GM18873 (cell line): ENCODE data around the gene SMIM28.
"Not testable (repeated sequence)": the region's sequence is repeated elsewhere in the genome, so short reads cannot be mapped to it uniquely, and the experiment has no call there.

Experiments used
- ATAC-seq: cut with Tn5 transposase; IDR thresholded peaks from one replicate; pipeline ENCODE4 v1.9.1; 2021; ENCODE audit warnings: mild to moderate bottlenecking, moderate library complexity, moderate number of reproducible peaks; ENCODE audit not compliant: unreplicated experiment, low FRiP score

SMIM28 gene

DNA sequence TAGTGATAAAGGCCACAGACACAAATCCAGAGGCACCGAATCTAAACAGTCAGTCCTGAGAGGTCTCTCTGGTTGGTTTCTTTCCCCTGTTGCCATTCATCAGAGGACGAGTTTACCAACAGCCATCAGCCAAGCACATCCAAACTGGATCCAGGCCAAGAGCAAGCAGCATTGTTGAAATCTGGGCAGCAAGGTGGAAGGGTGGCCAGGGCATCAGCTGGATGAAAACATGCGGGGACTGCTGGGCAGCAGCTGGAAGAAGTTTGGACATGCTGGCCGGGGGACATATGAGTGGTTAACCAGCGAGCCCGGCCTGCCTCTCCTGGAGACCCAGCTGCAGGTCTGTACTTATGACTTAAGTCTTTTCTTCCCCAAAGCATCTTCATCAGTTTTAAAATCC is at the start of gene SMIM28:
Gene SMIM28 (plus strand): TSS at position 62 of the 400 bp plus-strand sequence. CDS start 168 bp downstream, at position 230.
- no peak for ATAC-seq

DNA sequence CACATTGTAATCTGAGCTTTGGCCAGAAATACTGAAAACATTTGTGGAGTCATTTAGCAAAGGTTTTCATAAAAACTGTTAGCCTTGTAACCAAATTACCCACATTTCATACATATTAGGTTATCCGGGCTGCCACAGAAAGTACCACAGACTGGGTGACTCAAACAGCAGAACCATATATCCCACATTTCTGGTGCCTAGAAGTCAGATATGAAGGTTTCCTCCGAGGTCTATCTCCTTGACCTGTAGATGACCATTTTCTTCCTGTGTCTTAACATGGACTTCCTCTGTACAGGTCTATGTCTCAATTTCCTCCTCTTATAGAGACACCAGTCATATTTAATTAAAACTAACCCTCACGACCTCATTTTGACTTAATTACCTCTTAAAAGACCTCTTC is 49.5 kb upstream of the SMIM28 start:
- no peak for ATAC-seq

DNA sequence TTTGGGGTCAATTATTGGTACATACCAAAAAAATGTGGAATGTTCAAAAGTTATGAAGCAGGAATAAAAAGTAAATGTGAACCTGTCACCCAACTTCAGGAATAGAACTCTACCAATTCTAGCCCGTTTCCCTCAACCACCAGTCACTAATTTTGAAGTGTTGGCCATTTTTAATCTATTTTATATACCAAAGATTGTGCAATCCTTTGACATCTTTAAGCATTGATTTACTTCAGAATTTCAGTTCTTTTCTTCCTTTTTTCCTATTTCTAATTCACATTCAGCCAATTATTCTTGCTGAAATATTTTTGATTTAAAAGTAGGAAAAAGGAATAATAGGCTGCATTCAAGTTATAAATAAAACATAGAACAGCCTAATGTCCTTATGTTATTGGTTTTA is 46.9 kb upstream of the SMIM28 start:
- no peak for ATAC-seq

DNA sequence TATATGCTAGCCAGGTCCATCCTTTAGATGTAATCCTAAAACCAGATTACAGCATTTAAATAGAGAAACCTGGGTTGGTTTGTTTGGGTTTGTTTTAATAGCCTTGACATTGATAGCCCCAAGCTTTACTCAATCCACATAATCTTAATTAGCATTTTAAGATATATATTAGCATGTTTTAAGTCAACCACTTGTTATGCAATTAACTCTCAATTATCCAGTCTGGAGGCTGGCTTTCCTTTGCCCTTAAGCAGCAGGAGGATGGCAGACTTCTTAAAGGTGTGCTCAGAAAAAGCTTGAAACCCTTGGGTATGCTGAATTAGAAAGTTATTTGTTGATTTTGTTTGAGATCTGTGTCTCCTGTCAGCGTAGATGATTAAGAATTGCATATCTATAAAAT is 46.3 kb upstream of the SMIM28 start:
- no peak for ATAC-seq

DNA sequence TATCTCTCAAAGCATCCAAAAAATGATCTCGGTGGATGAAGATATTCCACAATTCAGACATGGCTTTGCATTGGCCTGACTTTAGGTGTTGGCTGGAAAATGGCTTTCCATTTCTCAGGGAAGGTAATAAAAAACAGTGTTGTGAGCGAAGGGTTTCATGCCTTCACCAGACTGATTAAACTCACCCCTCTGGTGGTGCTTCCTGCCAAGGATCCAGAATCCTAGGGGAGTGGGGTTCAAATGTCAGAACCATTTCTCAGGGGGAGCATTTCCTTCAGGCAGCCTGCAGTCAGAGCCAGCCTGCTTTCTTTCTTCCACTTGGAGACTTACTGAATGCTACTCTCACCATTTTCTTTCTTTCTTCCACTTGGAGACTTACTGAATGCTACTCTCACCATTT is 45.7 kb upstream of the SMIM28 start:
- no peak for ATAC-seq

DNA sequence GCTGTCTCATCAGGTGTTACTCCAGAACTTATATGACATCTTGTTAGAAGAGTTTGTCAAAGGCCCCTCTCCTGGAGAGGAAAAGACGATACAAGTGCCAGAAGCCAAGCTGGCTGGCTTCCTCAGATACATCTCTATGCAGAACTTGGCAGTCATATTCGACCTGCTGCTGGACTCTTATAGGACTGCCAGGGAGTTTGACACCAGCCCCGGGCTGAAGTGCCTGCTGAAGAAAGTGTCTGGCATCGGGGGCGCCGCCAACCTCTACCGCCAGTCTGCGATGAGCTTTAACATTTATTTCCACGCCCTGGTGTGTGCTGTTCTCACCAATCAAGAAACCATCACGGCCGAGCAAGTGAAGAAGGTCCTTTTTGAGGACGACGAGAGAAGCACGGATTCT is 43.7 kb upstream of the SMIM28 start:
- ATAC-seq: no peak

DNA sequence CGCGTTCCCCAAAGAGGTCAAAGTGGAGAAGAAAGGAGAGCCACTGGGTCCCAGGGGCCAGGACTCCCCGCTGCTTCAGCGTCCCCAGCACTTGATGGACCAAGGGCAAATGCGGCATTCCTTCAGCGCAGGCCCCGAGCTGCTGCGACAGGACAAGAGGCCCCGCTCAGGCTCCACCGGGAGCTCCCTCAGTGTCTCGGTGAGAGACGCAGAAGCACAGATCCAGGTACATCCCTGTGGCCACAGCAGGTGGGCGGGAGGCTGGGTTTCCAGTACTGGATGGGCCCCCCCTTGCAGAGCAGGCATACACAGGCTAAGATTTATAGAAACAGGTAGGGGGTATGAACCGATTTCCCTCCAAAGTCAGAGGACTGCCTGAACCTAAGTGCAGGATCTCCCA is 42.7 kb upstream of the SMIM28 start:
- ATAC-seq: no peak

DNA sequence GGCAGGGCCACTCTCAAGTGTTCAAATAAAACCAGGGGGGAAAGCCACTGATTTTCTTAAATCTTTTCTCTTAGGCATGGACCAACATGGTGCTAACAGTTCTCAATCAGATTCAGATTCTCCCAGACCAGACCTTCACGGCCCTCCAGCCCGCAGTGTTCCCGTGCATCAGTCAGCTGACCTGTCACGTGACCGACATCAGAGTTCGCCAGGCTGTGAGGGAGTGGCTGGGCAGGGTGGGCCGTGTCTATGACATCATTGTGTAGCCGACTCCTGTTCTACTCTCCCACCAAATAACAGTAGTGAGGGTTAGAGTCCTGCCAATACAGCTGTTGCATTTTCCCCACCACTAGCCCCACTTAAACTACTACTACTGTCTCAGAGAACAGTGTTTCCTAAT is 41.5 kb upstream of the SMIM28 start:
- no peak for ATAC-seq

DNA sequence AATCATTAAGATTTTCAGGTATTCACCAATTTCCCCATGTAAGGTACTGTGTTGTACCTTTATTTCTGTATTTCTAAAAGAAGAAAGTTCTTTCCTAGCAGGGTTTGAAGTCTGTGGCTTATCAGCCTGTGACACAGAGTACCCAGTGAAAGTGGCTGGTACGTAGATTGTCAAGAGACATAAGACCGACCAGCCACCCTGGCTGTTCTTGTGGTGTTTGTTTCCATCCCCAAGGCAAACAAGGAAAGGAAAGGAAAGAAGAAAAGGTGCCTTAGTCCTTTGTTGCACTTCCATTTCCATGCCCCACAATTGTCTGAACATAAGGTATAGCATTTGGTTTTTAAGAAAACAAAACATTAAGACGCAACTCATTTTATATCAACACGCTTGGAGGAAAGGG is 40.6 kb upstream of the SMIM28 start:
- ATAC-seq: no peak

DNA sequence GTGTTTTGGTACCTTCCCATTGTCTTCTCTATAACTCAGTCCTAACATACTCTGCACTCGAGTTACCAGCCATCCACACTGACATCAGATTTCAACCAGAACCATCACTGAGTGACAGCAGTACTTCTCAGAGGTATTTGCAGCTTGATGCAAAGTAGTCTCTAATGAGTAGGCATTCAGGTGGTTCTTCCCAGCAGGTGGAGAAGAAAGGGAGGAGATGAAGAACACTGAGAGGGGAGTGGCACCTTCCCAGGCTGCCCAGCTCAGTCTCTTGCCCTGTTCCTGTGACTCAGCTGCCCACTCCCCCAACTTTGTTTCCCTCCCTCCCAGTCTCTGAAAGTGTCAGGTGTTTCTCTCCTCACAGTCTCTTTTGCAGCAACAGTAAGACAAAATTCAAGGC is 38.7 kb upstream of the SMIM28 start:
- no peak for ATAC-seq

DNA sequence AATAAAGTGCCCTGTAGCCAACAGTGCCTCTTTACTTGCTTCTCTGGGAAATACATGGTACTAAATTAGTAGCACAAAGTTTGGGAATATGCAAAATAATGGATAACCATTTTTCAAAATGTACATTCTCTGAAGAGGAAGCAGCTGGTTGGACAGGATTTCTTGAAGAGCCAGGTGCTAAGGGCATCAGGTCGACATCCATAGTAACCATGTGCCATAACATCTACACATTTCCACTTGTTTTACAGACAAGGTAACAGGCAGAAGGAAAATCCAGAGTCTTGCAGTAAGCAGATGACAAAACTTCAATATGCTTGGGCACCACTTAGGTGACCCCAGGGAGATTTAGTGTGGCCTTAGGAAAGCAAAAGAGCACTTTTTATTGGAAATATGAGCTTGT is 36.5 kb upstream of the SMIM28 start:
- no peak for ATAC-seq

DNA sequence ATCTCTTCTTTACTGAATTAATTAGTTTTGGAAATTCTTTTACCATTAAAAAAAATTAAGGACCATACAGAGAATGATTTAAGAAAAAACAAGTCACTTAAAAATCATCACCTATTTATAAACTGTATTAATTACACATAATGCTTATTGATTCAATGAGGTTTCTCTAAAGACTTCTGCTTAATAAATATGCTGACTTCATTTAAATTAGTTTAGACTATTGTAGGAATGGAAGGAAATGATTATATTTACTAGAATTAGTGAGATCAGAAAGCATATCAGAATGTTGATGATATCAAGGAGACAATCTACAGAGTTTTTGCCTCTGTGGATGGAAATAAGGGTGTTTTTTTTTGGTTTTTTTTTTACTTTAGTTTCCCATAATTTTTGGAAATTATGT is 34.6 kb upstream of the SMIM28 start:
- ATAC-seq: no peak

DNA sequence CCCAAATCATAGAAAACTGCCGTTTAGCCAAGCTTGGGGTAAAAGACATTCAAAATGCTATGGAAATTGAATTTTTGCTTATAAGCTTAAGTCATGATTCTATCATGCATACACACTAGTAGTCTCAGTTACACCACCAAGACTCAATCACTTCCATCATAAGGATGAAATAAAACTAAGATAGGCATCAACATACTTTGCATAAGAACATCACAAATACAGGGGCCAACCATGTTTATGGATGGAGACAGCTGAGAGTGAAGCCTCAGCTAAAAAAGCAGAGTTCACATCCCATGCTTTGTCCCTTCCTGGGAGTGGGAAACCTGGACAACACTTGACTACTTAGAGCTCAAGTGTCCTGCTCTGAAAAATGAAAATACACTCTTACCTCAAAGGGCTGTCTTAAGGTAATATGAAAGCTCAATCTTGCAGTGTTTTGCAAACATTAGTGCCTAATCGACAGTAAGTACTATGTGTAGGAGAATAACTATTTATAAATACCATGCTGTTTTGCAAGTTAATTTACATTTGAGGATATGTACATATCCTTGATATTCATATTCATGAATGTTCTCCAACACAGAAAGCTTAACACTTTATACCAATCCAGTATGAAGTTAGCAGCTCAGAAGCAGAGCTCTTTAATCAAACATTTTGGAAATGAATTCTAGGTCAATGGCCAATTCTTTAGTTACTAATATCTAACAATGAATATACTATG is 32.0 kb upstream of the SMIM28 start:
- ATAC-seq: no peak

DNA sequence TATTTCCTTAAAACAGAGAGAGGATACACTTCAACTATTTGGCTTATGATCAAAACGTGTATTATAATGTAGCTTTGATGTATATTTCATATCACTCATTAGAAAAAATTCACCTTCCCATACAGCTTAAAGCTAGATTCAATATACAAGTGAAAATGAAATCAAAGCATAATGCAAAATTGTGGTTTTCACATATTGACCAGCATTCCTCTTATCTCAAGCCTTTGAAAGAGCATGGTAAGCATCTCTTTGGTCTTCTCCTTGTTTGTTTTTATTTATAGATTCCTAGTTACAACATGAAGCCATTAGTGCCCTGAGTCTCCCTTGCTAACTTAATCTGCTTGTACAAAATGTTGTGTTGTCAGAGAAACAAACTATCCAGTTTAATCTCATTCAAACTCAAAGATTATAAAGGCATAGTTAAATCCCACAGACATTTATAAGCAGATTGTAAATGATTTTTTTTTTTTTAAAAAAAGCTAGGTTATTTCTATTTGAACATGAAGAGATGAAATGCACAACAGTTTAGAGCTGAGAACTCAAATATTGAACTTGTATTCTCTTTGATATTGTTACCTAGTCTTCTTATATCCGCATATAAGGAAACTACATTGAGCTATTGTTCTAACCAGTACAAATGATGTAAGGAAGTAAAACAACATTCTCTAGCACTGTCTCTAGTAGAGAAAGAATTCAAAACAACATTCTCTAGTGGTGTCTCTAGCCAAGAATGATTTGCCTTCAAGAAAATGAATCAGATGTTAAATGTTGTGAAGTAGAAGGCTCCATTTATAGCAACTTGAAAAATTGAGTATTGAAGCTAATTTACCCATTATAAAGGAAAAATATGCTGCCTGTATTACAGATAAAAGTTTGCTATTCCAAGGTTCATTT is 31.2 kb upstream of the SMIM28 start:
- no peak for ATAC-seq

DNA sequence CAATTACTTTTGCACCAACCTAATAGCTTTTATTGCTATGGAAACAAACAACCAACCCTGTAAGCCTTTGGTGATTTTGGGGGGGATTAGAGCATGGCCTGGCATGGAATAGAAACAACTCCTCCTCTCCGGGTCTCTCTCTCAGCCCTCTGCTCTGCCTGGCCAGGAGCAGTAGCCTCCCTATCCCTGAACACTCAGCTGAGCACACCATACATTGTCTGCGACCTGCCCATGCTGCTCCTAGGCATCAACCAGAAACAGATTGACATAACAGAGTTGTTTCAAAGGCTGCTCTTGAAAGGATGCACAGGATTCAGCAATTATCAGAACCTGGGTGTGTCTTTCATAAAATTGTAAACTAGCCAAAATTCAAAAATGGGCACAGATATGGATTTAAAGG is 29.8 kb upstream of the SMIM28 start:
- no peak for ATAC-seq

DNA sequence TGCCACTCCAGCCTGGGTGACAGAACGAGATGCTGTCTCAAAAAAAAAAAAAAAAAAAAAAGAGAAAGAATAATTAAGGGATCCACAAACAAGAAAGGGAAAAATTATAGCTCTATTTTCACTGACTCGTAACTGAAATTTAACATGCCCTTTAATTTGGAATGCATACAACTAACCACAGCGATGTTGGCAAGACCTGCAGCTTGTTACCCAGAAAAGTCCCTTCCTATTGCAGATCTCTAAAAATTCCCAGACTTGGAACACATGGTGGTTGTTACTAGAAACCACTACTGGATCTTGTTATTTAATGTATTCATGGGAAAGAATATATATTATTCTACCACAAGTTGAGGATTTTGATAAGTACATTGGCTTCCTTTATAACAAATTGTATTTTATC is 27.8 kb upstream of the SMIM28 start:
- ATAC-seq: no peak

DNA sequence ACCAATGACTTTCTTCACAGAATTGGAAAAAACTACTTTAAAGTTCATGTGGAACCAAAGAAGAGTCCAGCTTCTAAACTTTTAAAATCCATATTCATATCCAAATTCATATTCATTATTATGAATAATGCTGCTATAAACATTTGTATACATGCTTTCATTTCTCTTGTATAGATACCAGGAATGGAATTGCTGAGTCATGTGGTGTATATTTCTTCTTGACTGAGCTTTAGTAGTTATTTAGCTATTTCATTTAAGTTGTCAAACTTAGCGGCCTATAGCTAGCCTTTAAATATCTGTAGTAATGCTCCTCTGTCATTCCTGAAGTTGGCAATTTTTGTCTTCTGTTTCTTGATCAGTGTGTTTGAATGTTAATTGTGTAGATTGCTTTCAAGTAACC is 19.8 kb upstream of the SMIM28 start:
- no peak for ATAC-seq

DNA sequence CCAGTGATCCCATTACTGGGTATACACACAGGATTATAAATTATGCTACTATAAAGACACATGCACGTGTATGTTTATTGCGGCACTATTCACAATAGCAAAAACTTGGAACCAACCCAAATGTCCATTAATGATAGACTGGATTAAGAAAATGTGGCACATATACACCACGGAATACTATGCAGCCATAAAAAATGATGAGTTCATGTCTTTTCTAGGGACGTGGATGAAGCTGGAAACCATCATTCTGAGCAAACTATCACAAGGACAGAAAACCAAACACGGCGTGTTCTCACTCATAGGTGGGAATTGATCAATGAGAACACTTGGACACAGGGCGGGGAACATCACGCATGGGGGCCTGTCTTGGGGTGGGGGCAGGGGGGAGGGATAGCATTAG is 9.0 kb upstream of the SMIM28 start:
- not testable (repeated sequence) for ATAC-seq

DNA sequence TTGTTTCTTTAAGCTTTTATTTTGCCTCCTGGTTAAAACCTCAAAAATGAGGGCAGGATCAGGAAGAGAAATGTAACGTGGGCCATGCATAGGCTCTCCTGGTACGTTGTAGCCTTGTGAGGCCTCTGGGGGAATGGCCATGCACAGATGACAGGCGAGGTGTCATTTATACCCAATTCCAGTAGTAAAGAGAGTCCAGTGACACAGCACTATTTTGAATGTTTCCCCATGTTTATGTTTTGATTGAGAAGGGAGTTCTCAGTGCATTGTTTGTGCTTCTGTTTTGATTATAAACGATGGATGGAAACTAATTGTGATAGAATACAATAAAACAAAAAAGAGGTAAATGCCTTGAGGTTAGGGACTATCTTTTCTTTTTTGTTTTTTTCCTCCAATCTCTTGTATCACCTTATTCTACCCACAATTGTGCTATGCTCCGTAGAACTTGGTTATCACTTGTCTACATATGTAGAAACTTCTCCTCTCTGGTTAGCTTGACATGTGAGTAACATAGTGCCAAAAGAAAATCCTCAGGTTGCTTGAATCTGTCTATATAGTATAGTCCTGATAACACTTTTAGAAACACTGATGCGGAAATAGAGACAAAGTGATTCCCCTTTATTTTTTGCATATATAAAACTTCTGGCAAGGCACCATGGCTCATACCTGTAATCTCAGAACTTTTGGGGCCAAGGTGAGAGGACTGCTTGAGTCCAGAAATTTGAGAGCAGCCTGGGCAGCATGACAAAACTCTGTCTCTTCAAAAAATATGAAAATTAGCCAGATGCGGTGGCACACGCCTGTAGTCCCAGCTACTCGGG is 6.9 kb upstream of the SMIM28 start:
- no peak for ATAC-seq

DNA sequence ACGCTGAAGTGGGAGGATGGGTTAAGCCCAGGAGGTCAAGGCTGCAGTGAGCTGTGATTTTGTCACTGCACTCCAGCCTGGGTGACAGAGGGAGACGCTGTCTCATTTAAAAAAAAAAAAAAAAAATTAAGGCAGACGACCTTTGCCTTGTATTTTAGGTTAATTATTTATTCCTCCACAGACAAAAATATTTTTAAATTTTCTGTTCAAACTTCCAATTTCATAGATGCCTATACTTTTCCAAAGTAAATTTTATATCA is 6.3 kb upstream of the SMIM28 start:
- ATAC-seq: no peak

DNA sequence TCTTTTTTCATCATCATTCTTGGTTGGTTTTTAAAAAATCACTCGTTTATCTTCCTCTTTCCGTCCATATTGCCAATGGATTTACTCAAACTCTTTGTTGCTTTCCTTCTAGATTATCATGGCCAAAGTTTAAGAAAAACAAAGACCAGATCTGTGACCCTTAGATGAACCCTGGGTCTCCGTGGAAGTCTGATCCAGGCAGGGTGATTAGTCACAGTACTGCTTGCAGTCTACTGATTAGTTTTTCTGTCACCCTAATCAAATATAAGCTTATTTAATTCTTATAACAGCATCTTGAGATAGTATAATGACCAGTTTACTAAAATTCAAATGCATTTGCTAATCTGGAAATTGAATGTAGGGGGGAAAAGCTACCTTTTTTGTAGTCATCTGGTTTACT is 6.0 kb upstream of the SMIM28 start:
- ATAC-seq: no peak
